G401 (cell line): ENCODE measurements around the gene ABCA1. TPM values are rescaled to one million over a fixed set of nuclear protein-coding genes. Genes with fewer than 3 reads are reported as not detected.

ENCODE experiments used
- DNase-seq: peaks from one replicate; pipeline ENCODE4 v3.0.0-alpha.2; 2015; ENCODE audit warnings: low spot score
- in situ Hi-C: cut with HindIII; loops from 2 replicates; pipeline ENCODE4 v1.10.0; 2016; ENCODE audit warnings: low sequenced_read_pairs, mixed read lengths
- total RNA-seq: library from RNA; depleted of rRNA; stranded (reverse); fragments of >200 nt; shearing (Covaris generic); gene quantifications from 2 replicates; pipeline ENCODE4 v1.2.3, GENCODE V29; 2014

The ABCA1 gene
- total RNA-seq, 1 experiment from 2014 or later: 13.7 TPM

DNA sequence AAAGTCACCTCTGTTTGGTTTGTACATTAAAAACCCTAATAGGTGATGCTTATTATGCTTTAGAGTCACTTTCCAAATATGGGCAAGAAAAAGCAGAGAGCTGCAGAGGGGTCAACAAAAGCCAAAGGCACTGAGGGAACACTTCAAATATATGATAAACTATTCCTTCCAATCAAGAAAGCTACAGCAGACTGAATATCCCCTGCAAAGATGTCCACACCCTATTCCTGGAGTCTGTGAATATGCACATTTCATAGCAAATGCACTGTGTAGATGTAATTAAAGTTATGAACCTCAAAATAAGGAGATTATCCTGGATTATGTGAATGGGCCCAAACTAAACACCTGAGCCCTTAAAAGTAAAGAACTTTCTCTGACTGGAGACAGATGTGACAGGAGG, 74.3 kb downstream of the ABCA1 start:
- DNase-seq: no peak
- in situ Hi-C loops: no loop called here

DNA sequence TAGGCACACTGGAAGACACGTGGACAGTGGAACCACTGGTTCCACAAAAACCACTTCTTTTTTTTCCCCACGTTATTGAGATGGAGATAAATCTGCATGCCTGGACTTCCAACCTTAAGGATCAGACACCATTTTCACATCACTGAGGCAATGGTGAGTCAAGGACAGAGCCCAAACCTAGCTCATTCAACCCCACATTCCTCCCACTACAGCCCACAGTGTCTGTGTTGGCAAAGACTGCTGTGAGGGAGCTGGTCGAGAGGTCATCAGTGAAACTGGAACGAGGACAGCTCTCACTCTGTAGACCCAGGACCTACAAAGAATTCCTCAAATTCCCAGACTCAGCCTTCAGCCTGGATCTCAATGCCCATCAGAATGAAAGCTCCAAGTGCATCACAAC, 74.8 kb downstream of the ABCA1 start:
- no peak for DNase-seq
- in situ Hi-C loops: no loop called here

DNA sequence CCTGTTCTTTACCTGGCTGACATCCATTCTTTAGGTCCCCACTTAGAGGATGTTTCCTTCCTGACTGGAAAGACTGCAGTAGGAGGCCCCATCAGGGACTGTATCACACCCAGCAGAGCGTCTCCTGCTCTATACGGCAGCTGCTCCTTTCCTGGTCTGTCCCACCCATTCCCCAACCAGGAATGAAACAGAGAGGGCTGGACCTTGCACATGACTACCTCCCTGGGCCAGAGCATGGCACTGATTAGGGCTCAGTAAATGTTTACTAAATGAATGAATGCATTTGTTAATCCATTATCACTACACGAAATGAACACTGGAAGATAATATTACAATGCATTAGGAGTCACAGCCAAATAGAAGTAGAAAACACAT, 76.4 kb downstream of the ABCA1 start:
- no peak for DNase-seq
- in situ Hi-C loops: no loop called here

DNA sequence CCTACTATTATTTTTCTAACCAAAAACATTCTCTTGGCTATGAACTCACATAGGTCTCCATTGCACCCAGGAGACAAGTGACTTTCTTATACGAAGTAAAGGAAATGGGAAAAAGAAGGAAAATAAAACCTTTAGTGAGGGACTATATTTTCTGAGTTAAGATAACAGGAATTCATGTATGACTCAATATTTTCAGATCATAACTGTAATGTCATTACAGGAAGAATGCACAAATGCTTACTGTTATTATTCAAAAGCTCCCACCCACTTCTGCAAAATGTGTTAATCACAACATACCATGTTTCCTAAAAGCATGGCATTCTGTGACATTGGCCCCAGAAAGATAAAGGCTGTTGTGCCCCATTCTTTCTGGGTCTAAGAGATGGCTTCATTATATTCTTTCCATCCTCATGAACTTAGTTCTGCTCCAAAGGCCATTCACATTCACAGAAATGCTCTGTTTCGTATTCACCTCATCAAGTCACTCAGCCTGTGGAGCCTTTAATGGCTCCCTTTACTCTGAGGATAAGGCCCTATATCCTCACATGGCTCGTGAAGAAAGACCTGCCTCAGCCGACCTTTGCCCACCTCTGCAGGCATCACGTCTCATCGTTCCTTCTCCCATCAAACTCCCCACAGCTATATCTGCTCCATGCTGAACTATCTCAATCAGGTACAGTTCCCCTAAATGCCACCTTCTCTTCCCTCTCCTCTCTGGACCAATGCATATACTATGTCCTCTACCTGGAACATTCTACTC, 77.0 kb downstream of the ABCA1 start:
- in situ Hi-C loops: no loop called here
- DNase-seq: no peak

DNA sequence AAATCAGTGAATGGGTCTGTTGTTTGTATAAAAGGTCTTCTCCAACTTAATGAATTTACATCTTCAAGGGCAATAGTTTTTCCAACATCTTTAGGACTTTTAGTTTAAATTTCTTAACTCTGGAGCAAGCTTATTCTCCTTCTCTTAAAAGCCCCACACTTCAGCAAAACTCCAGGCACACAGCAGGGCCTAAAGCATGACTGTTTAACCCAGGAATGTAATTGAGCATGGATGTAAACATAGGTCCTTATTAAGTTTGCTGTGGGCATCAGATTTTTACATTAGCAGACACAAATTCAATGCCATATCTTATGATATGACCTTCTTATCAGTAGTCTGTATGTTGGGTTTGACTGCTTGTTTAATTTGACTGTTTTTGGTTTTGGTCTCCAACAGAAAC, 78.9 kb downstream of the ABCA1 start:
- no peak for DNase-seq
- in situ Hi-C loops: no loop called here

DNA sequence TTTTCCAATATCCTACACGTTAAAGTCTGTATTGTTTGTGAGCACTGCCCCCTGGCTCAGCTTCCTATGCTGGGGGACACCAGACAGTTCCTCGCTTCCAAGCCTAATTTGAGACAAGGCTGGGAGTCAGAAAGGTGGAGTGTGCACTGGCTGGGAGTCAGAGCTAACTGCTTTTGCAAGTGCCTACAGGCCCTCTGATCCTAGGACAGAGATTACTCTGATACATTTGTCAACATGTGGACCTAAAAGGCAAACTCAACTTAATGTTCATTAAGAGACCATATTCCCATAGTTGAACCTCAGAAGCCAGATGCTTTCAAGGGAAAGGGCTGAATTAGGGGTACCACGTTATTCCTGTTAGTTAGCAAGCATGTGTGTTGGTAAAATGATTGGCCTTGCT, 83.2 kb downstream of the ABCA1 start:
- in situ Hi-C loops: no loop called here
- no peak for DNase-seq

DNA sequence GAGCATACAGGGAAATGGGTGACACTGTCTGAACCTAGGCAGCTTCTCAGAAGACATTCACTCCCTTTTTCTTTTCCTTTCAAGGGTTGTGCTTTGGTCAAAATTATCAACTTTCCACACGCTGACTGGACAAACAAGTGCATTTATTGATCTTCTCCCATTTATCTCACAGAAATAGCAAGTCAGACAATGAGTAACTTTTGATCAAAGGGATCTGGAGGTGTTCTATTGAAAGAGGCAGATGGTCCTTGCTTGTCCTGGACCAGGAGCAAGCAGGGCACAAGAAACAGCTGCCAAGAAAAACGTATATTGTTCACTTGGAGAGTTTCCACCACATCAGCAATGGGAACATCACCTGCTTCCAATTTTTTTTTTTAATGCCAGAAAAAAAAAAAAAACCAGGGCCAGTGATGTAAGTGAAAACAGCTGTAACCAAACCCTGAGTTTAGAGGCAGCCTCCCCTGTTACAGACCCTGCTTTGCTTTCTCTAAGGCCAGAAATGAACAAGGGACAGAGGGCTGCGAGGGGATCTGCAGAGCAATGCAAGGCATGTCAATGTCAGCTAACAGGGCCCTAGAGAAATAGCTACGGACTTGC, 84.2 kb downstream of the ABCA1 start:
- in situ Hi-C loops: no loop called here
- DNase-seq: no peak

DNA sequence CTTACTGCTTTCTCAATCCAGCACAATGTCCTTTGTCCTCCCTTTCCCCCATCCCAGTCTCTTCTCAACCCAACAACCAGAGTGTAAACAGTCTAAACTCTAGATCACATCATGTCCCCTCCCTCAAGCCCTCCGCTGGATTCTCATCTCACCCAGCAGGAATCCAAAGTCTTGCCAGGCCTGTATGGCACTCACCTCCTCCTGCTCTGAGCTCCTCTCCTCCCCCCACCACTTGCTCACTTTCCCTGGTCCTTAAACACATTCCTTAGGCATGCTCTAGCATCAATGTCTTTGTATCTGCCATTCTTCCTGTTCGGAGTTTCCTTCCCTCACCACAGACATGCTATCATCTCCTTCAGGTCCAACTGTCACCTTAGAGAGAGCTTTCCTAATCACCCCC, 85.3 kb downstream of the ABCA1 start:
- in situ Hi-C loops: no loop called here
- DNase-seq: no peak

DNA sequence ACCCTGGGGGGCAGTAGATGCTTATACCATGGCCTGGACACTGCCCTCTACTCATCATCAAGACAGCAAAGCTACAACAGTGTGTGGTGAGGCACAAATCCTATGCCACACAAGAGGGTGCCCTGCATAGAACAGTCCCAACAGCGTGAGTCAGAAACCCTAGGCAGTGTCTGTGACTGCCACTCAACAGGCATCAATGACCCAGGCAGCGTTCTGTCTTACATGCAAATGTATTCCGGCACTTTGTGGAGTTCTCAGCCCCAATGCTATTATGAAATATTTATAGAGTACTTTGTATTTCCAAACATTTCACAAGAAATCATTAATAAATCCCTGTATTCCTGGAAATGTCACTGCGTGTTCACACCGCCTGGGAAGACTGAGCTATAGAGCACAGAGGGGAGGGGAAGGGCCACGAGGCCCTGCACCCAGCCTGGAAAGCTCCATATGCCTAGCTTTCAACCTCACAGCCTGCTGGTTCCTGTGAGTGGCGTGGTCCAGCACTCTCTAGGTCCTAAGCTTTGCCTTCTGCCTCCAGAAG, 86.3 kb downstream of the ABCA1 start:
- in situ Hi-C loops: no loop called here
- DNase-seq: no peak

DNA sequence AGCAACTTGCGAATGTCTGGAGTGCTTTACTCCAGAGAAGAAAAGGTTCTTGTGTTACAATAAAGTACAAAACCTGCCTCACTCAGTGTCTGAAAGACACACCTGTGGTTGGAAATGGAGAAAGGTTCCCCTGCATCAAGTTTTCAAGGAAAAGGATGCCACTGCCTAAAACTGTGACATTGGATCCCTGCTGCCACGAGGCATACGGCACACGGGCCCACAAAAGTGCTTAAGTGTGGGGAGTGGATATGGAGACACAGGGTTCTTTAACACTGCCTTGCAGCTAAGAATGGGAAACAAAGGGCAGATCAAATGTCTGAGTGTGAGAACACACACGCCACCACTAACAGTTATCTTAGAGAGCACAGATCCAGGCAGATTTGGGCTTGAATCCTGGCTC, 89.0 kb downstream of the ABCA1 start:
- no peak for DNase-seq
- in situ Hi-C loops: no loop called here

DNA sequence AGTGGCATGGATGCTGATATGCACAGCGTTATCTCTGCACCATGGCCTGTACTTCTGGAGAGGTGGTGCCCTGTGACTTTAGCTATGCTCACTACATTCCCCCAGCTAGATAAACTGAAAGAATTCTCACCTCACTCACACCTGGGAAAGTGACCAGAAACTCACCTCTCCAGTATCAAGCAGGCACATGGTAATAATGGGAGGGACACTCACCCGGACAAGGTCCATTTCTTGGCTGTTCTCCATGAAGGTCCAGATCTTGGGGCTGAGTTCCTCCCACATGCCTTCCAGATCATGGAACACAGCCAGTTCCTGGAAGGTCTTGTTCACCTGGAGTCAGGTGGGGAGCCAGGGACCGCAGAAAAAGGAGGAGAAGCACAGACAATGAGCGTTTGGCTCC, 91.2 kb downstream of the ABCA1 start:
- DNase-seq: no peak
- in situ Hi-C loops: no loop called here

DNA sequence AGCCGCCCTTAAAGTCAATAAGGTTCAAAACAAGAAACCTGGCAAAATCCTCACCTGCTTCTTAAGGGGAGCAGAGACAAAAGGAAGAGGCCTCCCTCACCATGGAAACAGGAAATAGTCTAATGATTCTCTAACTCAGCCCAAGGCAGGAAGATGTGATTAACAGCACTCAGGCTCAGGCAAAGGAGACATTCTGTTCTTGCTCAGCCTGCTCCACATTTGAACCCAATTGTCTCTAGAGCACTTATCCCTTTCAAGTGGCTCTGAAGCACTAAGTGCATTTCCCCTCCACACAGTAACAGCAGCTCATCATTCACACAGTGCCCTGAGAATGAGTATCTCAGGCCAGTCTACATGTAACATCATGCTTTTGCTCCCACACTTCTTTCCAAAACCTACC, 91.7 kb downstream of the ABCA1 start:
- no peak for DNase-seq
- in situ Hi-C loops: no loop called here

DNA sequence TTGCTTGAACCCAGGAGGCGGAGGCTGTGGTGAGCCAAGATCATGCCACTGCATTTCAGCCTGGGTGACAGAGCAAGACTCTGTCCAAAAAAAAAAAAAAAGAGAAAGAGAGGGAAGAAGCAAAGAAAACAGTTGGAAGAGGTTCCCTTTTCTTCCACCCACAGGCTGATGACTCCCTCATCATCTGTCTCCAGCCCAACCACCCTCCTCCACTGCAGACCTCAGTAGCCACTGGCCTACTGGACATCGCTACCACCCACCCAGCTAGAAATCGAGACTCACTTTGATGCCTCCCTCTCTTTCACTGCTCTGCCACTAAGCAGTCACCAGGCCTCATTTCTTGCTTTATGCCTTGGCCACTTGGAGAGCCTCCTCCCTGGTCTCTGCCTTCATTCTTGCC, 92.8 kb downstream of the ABCA1 start:
- in situ Hi-C loops: no loop called here

DNA sequence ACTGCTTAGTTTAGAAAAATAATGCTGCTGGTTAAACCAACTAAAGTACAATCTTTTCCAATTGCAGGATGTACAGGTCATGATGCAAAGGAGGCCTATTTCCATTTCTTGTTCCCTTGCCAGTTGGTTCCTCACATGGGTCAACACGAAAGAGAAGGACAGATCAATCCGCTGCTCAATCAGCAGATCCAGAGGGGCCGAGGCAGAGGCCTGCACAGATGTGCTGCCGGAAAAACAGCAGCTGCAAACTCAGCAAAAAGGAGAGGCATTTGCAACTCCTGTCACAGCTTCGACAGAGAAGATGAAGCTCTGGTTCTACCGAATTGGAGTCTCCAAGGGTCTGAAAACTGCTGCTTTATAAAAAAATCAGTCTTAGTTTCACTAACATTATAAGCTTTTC, 94.3 kb downstream of the ABCA1 start:
- DNase-seq: no peak
- in situ Hi-C loops: no loop called here

More for the DNA sequence above, 92.8 kb downstream of the ABCA1 start:
- no peak for DNase-seq

DNA sequence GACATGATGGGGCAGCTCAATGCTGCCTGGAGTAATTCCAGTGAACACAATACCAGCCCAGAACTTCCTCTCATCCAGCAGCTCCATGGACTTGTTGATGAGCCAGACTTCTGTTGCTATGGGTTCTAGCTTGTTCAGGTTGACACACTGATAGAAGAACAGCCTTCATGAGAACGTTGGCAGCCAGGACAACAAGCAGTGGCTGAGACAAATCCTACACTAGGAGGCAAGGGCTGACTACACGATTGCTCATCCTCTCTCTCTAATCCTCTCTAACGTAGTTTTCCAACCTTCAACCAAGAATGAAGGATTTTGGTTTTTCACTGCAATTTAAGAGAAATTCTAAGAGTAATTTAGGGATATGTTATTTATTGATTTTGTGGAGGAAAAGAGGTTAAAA, 96.3 kb downstream of the ABCA1 start:
- in situ Hi-C loops: no loop called here
- DNase-seq: no peak

DNA sequence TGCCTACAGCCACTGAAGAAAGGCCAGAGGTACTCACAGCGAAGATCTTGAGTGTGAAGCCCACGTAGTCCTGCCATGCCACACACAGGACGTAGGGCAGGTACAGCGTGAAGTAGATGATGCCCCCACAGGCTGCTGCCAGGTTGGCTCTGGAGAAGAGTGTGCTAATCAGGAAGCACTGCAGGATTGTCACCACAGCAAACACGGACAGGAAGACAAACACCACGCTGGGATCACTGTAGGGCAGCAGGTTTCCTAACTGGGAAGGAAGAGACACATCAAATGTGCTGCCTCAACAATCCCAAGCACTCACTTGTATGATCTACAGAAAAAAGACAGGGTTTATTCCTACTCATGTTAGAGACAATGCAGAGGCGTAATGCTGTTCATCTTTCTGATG, 101.0 kb downstream of the ABCA1 start:
- no peak for DNase-seq
- in situ Hi-C loops: no loop called here

DNA sequence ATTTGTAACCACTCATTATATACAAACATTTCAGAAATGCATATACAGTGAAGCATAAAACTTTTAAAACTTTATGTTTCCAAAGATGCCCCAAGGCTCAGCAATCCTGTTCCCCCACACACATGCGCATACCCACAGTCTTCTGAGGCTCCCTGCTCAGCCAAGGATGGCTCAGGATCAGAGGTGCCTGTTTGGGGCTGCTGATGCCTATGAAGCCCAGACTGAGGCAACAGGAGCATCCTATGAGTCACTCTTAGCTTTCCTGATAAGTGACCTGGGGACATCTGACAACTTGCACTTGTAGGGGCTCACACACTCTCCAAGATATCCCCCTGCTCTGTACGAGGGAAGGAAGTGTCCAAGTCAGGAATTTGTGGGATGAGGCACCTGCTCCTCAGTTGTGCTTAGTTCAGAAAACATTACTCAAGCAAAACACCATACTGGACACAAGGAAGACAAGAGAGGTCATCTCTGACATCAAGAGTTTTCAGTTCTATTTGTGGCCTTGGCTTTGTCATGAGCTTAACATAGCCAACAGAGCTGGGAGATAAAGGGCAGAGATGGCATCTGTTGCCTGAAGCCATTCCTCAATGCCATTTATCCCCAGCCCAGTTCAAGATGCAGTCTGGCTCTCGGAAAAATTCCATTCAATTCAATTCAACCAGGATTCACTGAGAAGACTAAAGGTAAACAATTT, 101.7 kb downstream of the ABCA1 start:
- no peak for DNase-seq
- in situ Hi-C loops: no loop called here

DNA sequence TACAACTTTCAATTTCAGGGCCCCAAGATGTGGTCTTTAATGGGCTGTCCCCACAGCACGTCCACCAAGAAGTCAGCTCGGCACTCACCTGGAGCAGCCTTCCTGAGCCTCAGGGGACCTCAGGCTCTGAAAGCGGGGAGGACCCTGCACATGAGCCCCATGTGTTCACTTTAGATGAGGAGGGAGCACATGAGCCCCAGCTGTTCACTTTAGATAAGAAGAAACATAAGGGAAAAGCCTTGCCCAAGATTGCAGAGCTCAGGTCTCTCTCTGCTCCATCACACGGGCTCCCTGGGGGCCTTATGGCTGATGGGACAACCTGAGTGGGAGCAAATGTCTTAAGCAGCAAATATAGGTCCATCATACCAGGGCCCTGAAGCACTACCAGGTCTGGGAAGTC, 107.6 kb downstream of the ABCA1 start:
- in situ Hi-C loops: no loop called here

DNA sequence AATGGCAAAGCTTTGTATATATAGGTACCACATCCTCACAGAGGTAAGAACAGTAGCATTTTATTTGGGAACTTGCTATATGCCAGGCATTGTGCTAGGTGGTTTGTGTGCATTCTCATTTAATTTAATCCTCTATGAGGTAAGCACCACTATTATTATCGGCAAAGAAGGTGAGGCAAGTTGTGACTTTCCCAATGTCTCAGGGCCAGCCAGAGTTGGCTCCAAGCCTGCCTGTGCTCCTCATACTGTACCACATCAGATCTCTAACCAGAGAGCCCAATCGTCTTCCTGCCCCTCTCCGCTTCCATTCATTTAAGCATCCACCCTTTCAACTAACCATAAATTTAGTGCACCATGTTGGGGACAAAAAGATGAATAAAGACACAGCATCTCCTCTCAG, 108.9 kb downstream of the ABCA1 start:
- DNase-seq: no peak
- in situ Hi-C loops: no loop called here

More for the DNA sequence above, 107.6 kb downstream of the ABCA1 start:
- no peak for DNase-seq

DNA sequence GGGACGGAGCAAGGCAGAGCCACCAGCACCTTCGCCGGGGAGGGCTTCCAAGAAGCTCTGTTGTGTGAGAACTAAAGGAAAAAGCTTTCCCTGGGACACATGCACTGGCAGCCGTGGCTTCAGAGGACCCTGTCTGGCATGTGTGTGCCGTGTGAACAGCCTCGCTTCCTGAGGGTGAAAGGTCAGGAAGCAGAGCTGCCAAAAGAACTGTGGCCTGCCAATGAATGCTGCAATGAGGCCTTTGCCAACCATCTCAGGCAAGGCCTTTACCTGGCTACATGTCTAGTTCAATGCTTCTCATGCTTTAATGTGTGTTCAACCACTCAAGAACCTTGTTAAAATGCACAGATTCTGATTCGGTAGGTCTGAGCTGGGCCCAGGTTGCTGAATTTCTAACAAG, 110.5 kb downstream of the ABCA1 start:
- in situ Hi-C loops: no loop called here
- DNase-seq: no peak
